ENCODE measurements around the gene MIA2. TPM values are rescaled to one million over a fixed set of nuclear protein-coding genes. Genes with fewer than 3 reads are reported as not detected.

Gene MIA2
- total RNA-seq, 1 experiment from 2014 or later: 15.0 TPM

GRCh38 chr14:39422243-39422642, 188.5 kb downstream of the MIA2 start:
- Histone ChIP-seq H4K8ac (replicated peaks; ENCODE audit: insufficient read length, low read depth, low read length) (no peak overlapping the region), H3K27ac (ENCODE audit: insufficient read length, low read depth, low read length) (no peak overlapping the region), H3K79me1 (ENCODE audit: insufficient read depth, low read depth, low read length, poor library complexity, severe bottlenecking) (no peaks in the 10 kb centered on the region), H3K23me2 (ENCODE audit: insufficient read length, low read depth, low read length, poor library complexity, severe bottlenecking) (no peaks in the 10 kb centered on the region), H3K56ac (ENCODE audit: insufficient read length, low read depth, low read length) (no peak overlapping the region), H3K23ac (ENCODE audit: insufficient read length, low read depth, low read length) (no peak overlapping the region), H4K5ac (ENCODE audit: insufficient read length, low read depth, low read length) (no peak overlapping the region), H3K18ac (ENCODE audit: insufficient read length, low read depth, low read length) (no peak overlapping the region), H3K9ac (ENCODE audit: extremely low read depth, insufficient read length, low read length) (no peak overlapping the region), H2BK5ac (ENCODE audit: insufficient read length, low read length) (no peak overlapping the region), H2AK5ac (ENCODE audit: insufficient read length, low read length) (no peak overlapping the region), H2AFZ (ENCODE audit: low read length) (no peak overlapping the region), H4K20me1 (ENCODE audit: control insufficient read depth, insufficient read depth, insufficient read length) (no peaks in the 10 kb centered on the region), H3K27me3 (ENCODE audit: insufficient read depth, low read length) (no peaks in the 10 kb centered on the region), H3K9me3 (ENCODE audit: control insufficient read depth, low read depth, low read length) (no peaks in the 10 kb centered on the region), H3K4me2 (ENCODE audit: insufficient read depth, insufficient read length, low read length) (no peak overlapping the region), H2BK120ac (ENCODE audit: low read depth, low read length, poor library complexity, severe bottlenecking) (no peak overlapping the region), H2BK20ac (ENCODE audit: low read depth, low read length, poor library complexity, severe bottlenecking) (no peak overlapping the region), H3K14ac (ENCODE audit: insufficient read depth, low read length) (no peak overlapping the region), H4K91ac (ENCODE audit: insufficient read length, low read depth, low read length) (no peak overlapping the region), H2BK12ac (ENCODE audit: insufficient read length, low read depth, low read length) (no peak overlapping the region), H3K4me1 (ENCODE audit: insufficient read depth, low read length) (no peaks in the 10 kb centered on the region), H3K79me2 (ENCODE audit: insufficient read depth, low read length) (no peaks in the 10 kb centered on the region; the same call in 1 of the 2 replicates), H3T11ph (ENCODE audit: low read length) (no peak overlapping the region), H2BK15ac (ENCODE audit: low read depth, low read length) (no peak overlapping the region), H3K4ac (ENCODE audit: low read depth, low read length) (no peak overlapping the region)
- H3K4me3 Mint-ChIP-seq: no peak overlapping the region
- TF ChIP-seq, protein P1, sequence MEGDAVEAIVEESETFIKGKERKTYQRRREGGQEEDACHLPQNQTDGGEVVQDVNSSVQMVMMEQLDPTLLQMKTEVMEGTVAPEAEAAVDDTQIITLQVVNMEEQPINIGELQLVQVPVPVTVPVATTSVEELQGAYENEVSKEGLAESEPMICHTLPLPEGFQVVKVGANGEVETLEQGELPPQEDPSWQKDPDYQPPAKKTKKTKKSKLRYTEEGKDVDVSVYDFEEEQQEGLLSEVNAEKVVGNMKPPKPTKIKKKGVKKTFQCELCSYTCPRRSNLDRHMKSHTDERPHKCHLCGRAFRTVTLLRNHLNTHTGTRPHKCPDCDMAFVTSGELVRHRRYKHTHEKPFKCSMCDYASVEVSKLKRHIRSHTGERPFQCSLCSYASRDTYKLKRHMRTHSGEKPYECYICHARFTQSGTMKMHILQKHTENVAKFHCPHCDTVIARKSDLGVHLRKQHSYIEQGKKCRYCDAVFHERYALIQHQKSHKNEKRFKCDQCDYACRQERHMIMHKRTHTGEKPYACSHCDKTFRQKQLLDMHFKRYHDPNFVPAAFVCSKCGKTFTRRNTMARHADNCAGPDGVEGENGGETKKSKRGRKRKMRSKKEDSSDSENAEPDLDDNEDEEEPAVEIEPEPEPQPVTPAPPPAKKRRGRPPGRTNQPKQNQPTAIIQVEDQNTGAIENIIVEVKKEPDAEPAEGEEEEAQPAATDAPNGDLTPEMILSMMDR (conservative IDR thresholded peaks at IDR 0.05): no peak
- H3K27me3 Mint-ChIP-seq (ENCODE audit: low read depth): no peaks in the 10 kb centered on the region
- peaks cover 0 to under 1% (median 0%) of the 10 kb centered on the region in 3 experiments; a peak in 3 of 7 replicates for H3K36me3 Mint-ChIP-seq (ENCODE audit: insufficient read depth in 1 of 3, low read depth in 3 of 3)
- H3K4me1 Mint-ChIP-seq: peaks cover 8 to 10% of the 10 kb centered on the region in 2 experiments
- H3K27ac Mint-ChIP-seq: no peak overlapping the region
- no peak for DNase-seq
- peaks cover under 1 to 1% of the 10 kb centered on the region in 2 experiments; a peak in 4 of 5 replicates for H3K9me3 Mint-ChIP-seq
